Activated CD4-positive, CD25-positive, alpha-beta regulatory T cell treated with anti-CD3 and anti-CD28 coated beads, Interleukin-2, amount 50 U/mL, for 24 hours (primary cell): ENCODE measurements around the gene SERPINA6.
"Not testable (repeated sequence)": the region's sequence is repeated elsewhere in the genome, so short reads cannot be mapped to it uniquely, and the experiment has no call there.

Experiments
- ATAC-seq, 2 donors: fragments of 150-1000 bp; cut with Tn5 transposase; one replicate each; pipeline ENCODE4 v1.10.0; 2021; ENCODE audit warnings: mild to moderate bottlenecking in 1 of 2, moderate library complexity in 1 of 2

The SERPINA6 gene

DNA sequence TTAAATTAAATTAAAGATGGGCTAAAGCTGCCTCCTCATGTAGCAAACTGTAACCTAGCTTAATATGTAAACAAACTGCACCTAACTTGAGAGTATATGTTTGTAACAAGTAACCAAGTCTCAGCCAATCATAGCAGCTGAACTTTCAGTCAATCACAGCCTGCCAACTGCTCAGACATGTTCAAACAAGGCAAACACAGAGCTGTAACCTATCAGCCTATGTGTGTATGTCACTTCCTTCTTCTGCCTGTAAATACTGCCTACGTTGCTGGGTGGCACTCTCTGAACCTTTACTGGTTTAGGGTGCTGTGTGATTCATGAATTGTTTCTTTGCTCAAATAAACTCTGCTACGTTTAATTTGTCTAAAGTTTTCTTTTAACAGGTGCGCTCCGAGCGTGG, 2.9 kb downstream of the SERPINA6 start:
- no peak for ATAC-seq

DNA sequence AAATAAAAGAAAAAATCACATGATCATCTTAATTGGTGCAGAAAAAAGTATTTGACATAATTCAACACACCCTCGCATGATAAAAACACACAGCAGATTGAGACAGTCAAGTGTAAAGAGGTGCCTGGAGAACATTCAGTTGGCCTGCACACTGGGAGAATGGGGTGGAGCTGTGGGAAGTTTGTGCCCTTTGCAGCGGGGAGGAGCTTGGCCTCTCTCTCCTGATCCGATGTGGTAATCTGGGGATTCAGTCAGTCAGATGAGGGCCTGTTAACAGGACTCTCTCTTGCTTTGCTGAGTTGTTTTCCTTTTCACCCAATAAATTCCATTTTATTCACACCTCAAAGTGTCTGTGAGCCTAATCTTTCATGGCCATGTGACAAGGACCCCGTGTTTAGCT, 5.9 kb downstream of the SERPINA6 start:
- ATAC-seq = no peak

DNA sequence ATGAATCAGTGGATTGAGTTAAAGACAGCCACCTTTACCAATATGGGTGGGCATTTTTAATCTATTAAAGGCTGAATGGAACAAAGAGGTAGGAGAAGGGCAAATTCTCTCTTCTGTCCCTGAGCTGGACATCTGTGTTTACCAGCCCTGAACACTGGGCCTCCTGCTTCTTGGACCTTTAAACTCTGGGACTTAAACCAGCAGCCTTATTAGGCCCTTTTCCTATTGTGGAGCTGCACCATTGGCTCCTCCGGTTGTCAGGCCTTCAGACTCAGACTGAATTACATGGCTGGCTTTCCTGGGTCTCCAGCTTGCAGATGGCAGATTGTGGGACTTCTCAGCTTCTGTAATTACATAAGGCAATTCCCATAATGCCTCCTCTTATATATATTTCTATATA, 6.4 kb downstream of the SERPINA6 start:
- ATAC-seq = no peak

DNA sequence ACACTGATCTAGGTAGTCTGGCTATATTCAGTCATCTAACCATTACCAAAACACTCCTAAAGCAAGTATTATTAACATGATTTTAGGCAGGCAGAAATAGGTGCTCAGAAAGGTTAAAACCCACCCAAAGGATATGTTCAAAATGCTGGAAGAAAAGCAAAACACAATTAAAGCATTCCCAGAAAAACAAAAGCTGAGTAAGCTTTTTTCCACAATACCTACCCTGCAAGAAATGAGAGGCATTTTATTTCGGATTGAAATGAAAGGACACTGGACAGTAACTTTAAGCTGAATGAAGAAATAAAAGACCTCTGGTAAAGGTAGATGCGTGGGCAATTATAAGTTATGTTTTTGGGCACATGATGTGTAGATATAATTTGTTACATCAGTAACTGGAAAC, 8.2 kb downstream of the SERPINA6 start:
- no peak for ATAC-seq

DNA sequence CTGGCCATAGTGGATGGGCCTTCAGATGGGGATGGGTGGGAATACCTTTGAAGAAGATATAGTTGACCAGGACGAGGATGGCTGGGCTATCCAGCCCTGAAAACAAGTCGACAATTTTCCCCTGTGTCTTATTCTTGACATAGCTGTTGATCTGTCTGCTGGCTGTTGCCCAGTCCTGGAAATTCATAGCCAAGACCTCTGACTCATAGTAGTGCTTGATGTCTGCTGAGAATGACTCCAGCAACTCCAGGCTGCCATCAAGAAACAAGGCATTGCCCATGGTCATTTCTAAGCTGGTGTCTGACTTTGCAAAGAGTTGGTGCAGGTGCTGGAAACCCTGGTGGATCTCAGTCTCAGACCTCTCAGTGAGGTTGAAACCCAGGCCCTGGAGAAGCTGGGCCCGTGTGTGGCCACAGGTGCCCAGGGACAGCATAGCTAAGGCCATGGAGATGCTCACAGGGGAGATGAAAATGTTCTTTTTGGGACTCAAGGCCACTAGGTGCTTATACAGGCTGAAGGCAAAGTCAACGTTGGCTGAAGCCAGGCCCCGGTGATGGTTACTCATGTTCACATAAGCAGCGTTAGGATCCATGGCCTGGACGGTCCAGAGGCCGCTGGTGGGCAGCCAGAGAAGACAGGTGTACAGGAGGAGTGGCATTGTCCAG, 9.0 kb downstream of the SERPINA6 start:
- no peak for ATAC-seq

DNA sequence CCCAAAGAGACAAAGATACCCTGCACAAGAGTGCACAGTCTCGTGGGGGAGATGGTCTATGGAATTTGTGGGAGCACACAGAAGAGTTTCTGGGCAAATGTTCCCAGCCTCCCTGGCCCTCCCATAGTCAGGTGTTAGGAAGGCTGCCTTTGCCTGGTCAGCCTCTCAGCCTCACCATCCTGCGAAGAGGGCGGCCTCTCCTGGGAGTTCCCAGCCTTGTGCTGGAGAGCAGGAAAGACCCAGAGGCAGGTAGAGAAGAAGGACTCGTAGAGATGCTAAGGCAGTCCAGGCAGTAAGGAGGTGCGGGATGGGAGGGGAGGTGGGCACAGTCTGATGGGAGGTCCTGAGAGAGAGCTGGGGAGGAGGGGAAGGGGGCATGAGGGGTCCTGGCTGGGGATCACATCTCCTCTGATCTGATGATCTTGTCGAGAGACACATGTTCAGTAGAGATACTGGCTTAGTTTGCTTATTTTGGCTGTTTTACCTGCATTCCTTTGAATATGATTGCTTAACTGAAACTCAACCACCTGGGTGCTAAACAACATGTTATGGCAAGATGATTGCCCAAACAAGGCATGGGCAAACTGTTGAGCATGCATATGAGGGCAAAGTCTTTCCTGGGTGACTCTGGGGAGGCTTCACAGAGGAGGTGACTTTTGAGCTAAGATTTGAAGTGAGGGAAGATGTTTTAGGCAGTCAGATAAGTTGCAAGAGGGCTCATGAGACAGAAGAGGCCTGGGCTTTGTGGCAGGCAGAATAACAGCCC, 10.5 kb downstream of the SERPINA6 start:
- ATAC-seq = no peak

DNA sequence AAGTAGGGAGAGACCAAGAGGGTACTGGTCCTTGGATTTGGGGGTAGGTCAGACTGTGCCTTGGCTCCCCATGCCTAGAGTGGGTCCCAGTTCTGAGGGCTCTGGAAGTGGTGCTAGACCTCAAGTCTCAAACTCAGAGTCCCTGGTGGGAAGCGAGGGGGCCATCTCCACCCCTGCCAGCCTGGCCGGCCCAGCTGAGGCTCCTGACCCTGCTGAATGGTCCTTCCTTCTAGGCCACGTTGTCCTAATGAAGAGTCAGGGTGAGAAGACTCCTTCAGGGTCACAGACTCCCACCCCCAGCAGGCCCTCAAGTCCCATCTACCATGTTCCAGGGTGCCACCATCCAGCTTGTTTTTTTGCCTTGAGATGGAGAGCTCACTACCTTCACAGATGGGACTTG, 12.9 kb downstream of the SERPINA6 start:
- no peak for ATAC-seq

DNA sequence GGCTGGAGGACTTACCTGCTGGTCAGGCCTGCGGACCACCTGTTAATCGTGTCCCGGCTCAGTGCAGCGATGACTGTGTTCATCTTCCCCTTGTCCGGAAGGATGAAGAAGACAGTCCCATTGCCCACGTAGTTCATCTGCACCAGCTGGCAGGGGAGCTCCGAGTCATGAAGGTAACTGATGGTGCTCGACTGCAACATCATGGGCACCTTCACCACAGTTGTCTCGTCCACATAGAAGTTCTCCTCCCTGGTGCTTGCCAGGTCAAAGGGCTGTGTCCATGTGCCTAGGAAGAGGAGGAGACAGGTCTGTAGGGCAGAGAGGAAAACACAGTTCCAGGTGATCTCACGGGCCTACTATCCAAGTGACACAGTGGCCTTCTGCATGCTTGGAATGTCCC, 13.4 kb downstream of the SERPINA6 start:
- ATAC-seq = no peak

DNA sequence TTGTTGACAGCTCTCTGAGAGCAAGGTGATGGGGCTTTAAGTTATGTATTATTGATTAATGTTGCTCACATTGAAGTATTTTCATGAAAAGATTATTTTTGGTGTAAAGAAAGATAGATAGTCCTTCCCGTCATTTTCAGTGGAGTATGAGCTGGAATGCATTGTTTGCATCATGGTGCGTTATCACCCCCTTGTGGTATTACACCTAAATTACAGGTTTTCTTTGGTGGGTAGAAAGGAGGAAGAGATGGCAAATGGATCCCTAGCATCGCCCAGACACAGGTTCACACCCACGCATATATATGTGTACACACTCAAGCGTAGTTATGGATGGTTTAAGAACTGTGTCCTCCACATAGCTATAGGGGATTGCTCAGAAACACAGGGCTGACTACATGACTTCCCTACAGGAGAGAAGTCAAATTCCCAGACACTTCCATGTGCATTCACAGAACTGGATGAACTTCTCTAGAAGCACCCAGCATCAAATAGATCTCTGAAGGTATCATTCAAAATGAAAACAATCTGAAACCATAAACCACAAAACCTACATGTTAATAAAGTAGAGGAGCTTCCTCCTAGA, 15.6 kb downstream of the SERPINA6 start:
- ATAC-seq = no peak

DNA sequence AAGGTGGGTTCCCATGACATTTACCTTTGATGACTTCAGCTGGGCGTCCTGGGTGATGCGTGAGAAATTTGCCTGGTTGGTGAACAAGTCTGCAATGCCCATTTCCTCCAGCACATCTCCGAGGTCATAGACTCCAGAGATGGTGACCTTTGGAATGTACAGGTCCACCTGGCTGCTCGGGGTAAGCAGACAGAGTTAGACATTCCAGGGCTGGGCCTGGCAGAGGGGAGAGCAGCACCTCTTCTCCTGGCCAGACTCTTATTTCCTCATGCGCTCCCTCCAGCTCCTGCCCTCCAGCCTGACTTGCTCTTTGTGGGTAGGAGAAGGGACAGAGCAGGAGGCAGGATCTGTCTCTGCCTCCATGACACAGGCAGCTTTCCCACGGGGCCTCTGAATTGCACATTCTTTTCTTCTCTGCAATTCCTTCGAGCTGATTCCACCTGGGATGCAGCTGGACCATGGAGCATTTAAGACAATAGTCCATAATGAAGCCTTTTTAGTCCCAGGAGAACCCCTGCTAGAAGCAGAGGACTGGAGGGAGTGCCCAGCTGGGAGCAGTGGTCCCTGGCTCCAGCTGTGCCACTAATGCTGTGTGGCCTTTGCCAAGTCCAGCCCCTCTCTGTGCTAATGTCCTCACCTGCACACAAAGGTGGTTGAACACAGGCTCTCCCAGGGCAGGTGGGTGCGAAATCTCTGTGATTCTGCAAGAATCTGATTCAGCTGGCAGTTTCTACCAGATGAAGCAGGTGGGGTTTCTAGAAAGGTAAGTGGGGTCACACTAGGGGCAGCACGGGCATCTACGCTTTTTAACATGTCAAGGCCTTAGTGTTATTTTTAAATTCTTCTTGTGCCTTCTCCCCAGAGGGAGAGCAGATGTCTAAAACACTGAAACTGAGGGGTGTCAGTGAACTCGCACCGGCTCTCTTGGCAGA, 16.8 kb downstream of the SERPINA6 start:
- ATAC-seq = no peak

DNA sequence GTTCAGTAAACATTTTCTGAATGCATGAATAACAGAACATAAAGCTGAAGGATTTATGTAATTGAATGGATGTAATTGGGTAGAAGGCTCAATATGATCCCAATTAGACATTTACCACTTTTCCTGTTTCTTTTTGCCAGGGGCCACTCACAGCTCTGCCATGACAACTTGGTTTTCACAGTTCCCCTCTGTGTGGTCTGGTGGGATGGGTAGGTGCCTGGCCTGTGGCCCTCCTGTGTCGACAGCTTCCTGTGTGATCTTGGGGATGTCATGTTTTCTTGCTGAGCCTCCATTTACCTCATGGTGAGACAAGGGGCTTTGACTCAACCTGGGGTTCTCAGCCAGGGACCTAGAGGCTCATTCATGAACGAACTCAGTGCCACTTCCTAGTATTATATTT, 17.5 kb downstream of the SERPINA6 start:
- ATAC-seq = no peak

DNA sequence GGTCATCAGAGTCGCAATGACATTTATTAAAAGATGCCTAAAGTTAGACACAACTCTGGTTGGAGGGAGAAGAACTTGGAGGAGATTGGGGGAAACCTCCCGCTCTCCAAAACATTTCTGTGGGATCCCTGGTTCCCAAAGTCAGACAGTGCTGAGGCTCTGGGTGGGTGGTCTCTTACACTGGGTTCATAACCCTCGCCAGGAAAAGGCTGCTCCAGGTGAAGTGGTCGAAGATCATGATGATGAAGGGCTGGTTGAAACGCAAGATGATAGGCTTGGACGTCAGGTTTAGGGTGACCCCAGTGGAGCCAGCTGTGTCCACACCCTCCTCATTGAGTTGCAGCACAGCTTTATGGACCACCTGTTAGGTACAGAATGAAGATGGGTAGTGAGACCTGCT, 18.9 kb downstream of the SERPINA6 start:
- ATAC-seq = no peak

DNA sequence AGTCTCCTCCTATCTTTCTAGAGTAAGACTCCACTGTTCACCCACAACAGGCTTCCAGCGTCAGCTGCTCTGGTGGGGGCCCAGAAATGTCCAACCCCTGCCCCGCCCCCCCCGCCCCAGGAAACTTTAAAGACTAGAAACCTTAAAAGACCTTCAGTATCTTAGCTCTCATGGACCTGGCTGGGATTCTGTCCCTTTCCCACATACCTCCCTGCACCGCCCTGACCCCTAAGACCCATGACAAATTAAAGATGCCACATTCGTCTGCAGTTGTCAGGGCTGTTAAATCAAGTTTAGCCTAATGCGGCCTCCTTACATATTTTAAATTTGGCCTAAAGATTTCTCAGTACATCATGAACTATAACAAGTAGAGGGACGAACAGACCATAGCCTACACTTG, 20.0 kb downstream of the SERPINA6 start:
- no peak for ATAC-seq

DNA sequence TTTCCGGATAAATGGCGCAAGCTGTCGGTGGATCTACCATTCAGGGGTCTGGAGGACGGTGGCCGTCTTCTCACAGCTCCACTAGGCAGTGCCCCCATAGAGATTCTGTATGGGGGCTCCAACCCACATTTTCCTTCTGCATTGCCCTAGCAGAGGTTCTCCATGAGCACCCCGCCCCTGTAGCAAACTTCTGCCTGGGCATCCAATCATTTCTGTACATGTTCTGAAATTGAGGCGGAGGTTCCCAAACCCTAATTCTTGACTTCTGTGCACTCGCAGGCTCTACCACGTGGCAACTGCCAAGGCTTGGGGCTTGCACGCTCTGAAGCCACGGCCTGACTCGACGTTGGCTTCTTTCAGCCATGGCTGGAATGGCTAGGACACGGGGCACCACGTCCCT, 25.0 kb downstream of the SERPINA6 start:
- ATAC-seq = no peak

DNA sequence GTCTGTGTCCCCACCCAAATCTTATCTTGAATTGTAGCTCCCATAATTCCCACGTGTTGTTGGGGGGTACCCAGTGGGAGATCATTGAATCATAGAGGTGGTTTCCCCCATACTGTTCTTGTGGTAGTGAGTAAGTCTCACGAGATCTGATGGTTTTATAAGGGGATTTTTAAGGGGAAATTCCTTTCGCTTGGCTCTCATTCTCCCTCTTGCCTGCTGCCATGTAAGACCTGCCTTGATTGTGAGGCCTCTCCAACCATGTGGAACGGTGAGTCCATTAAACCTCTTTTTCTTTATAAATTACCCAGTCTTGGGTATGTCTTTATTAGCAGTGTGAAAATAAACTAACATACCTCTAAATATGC, 27.0 kb downstream of the SERPINA6 start:
- ATAC-seq = not testable (repeated sequence)

DNA sequence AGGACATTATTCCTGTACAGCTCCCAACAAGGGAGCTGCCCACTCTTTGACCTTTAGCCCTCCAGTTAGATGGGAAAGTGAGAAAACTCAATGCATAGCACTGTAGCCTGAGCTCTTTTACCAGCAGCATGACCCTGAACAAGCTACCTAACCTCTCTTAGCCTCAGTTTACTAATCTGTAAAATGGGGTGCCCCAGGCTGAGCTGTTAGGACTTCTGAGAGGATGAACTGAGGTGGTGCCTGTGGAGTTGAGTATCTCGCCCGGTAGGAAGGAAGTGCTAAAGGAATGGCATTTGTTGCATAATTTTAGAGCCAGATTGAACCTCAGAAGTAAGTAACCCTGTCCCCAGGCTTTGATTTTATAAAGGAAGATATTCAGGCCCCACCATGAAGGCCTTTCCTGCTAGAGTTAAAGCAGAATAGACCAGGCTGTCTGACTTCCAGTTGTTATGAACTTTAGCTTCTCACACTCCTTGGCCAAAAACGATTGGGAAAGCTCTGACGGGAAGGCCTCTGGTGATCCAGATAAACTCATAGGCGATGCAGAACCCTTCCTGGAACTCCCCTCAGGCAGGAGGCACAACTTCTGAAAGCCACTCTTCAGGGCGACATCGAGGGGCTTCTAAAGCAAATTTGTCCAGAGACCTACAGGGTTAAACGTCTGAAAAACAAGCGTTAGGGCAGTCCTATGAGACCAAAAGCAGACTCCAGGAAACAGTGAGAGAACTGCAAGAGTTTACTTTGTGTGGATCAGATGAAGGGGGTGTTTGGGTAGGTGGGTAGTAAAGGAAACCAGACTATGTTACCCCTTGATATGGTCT, 27.6 kb downstream of the SERPINA6 start:
- no peak for ATAC-seq

DNA sequence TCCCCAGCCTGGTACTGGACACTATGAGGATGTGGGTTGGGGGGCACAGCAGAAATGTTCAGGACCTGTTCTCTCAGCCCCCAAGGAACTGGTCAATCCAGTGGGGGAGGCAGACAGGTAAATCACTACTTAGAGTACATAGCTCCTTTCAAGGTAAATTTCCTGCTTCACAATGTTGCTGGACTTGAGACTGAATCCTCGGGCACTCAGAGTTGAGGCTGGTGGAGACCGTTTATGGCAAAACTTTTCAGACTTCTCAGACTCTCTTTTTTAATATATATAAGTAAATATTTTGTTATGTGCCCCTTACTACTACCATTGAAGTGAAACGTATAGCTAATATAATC, 29.6 kb downstream of the SERPINA6 start:
- ATAC-seq = no peak

DNA sequence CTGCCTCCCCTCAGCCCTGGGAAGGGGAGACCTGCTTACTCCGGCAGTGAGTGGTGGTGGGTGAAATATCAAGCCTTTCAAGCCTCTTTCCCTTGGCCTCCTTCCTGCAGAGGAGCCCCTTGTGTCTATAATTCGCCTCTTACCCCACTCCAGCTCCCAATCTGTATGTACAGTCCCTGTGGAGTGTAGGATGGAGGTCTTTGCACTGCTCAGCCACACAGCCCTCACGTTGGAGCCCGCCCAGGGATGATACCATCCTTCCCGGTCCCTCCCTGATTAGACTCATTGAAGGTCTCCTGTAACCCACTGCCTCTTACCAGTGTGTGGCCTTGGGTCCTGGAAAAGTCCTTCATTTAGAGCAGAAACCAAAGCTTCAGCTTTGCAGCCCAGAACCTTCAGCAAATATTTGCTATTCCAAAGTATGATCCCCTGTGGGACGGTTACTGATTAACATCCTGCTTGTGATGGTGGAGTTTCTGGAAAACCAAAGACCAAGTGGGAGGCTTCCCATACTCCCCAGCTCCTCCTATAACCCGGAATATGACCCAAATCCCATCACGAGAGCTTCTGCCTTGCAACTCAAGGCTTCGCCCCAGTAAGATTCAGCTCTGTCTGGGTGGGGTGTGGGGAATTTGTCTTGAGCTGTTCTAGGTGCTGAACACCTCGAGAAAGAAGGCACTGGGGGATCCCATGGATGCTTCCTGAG, 30.1 kb downstream of the SERPINA6 start, which contains the start of gene SERPINA10:
Gene SERPINA10, minus strand, starts transcription at position 397 of the 706 bp plus-strand sequence. CDS start 2,675 bp downstream, outside the sequence.
- ATAC-seq = no peak

DNA sequence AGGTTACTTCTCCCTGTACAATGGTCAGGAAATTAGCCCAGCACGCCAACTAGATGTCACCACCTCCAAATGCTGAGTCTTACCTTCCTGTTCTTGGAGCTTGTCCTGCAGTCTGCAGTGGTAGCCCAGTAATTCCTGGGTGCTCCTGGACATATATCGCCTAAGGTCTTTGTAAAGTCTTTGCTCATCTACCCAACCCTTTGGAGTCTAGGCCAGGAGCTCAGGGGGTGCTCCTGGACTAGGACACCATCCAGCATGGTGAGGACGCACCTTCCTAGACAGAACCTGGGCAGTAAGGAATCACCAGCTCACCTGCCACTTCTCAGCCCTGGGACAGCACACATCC, 30.6 kb downstream of the SERPINA6 start:
- no peak for ATAC-seq

DNA sequence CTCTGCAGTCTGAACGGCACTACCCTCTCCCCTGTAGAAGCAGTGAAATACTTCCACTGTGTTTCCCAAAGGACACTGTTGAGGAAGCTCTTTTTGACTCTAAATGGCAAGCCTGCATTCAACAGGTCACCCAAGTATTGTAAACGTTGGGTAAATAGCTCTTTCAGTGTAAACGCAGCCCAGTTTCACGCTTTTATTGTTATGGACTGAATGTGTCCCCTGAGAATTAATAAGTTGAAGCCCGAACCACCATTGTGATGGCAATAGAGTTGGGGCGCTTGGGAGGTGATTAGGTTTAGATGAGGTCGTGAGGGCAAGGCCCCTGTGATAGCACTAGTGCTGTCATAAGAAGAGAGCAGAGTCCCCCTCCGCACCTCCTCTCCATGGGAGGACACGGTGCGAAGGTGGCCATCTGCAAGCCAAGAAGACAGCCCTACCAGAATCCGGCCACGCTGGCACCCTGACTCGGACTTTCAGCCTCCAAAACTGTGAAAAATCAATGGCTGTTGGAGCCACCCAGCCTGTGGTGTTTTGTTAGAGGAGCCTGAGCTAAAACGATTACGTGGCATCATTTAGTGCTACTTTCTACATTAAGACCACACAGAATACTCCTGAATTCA, 31.1 kb downstream of the SERPINA6 start:
- ATAC-seq = no peak
